Testis (tissue), 3 donors: ENCODE measurements around the gene SMIM22. TPM values are rescaled to one million over a fixed set of nuclear protein-coding genes. Genes with fewer than 3 reads are reported as not detected.

Source experiments
- DNase-seq: peaks from one replicate; pipeline ENCODE4 v3.0.0-alpha.2; 2019
- H3K27ac ChIP-seq, 2 donors: fragments of 200-600 bp; sonication (generic); one replicate each; pipeline ENCODE4 v1.5.1; 2019
- H3K27me3 ChIP-seq: fragments of 200-600 bp; sonication (generic); one replicate; pipeline ENCODE4 v1.5.1; 2019
- H3K36me3 ChIP-seq: fragments of 200-600 bp; sonication (generic); one replicate; pipeline ENCODE4 v1.5.1; 2017; ENCODE audit warnings: low read depth; ENCODE audit errors: missing control alignments
- H3K4me1 ChIP-seq: fragments of 200-600 bp; sonication (generic); one replicate; pipeline ENCODE4 v1.5.1; 2019
- H3K4me3 ChIP-seq, 2 donors: fragments of 200-600 bp; sonication (generic); one replicate each; pipeline ENCODE4 v1.5.1; 2017 to 2019
- H3K9me3 ChIP-seq: fragments of 200-600 bp; sonication (generic); one replicate; pipeline ENCODE4 v1.5.1; 2017
- CTCF ChIP-seq, 3 experiments: fragments of 450-650 bp in 2 of 3; fragments of 200-600 bp in 1 of 3; sonication (generic) in 1 of 3; IDR thresholded peaks; one replicate each; pipeline ENCODE4 v1.5.1; 2016 to 2019; ENCODE audit warnings: antibody characterized with exemption in 3 of 3, mild to moderate bottlenecking in 2 of 3, moderate library complexity in 1 of 3
- POLR2A ChIP-seq: fragments of 450-650 bp; IDR thresholded peaks from one replicate; pipeline ENCODE4 v1.6.1; 2017; ENCODE audit warnings: antibody characterized with exemption, mild to moderate bottlenecking, moderate library complexity
- WGBS, 2 donors: methylation state at CpG; one replicate each; pipeline ENCODE4 v1.1.5; 2018; 5-methylcytosine and 5-hydroxymethylcytosine counted together
- intact Hi-C: fragments of 100-400 bp; cut with DNase I; formaldehyde crosslinking; loops from one replicate; pipeline ENCODE4 v1.15.1; 2023; ENCODE audit warnings: low total_unique reads
- polyA plus RNA-seq: library from polyadenylated mRNA; stranded (reverse); fragments of 350-450 nt; fragmentation: Illumina TruSeq; extraction: RNeasy Lipid Tissue Mini Kit (QIAGEN cat#74804); gene quantifications from one replicate; pipeline ENCODE4 v1.2.3, GENCODE V29; 2014; ENCODE audit warnings: low read depth, low replicate concordance; ENCODE audit not compliant: insufficient read depth
- total RNA-seq, 2 donors: library from RNA; depleted of rRNA; stranded (reverse); fragments of >200 nt; gene quantifications; one replicate each; pipeline ENCODE4 v1.2.3, GENCODE V29; 2016

The SMIM22 gene
- total and polyA plus RNA-seq, 3 donors from 2014 or later = 6.1 to 41.3 (median 9.8) TPM

GRCh38 chr16:4762205-4762604, 33.0 kb upstream of the SMIM22 start:
- no peaks in the 10 kb centered on the region for H3K36me3 ChIP-seq

DNA sequence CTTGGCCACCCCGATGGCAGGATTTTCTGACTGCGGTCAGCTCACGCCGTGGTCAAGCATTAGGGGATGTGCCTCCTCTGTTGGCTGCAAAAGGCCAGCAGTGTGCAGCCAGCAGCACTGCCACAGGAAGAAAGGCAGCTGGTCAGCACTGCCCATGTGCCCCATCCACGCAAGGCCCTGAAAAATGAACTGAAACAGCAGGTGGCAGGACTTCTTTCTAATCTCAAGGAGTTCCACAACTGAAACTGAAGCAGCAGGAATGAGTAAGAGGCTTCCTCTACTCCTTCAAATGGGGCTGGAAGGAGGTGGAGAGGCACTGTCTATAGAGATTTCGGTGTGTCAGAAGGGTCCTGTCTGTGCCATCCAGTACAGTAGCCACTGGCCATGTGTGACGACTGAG, 31.4 kb upstream of the SMIM22 start:
- TF ChIP-seq CTCF (IDR thresholded peaks at IDR 0.05) = no peak
- TF ChIP-seq POLR2A = no peak
- H3K27me3 ChIP-seq = no peaks in the 10 kb centered on the region
- no peak for DNase-seq
- H3K4me1 ChIP-seq = peaks cover 19% of the 10 kb centered on the region
- WGBS, 2 donors = 90% methylated on average over 4 to 7 of the region's 7 CpGs
- H3K27ac ChIP-seq = no peak overlapping the region
- H3K9me3 ChIP-seq = no peaks in the 10 kb centered on the region
- H3K4me3 ChIP-seq = no peak overlapping the region
- H3K36me3 ChIP-seq = no peaks in the 10 kb centered on the region
- intact Hi-C loops = loop anchor here (10.0 kb wide), 1 partner anchor 159 kb away; no protein-coding TSS in a partner anchor

More at GRCh38 chr16:4762205-4762604, 33.0 kb upstream of the SMIM22 start:
- WGBS, 2 donors = 90 to 93% methylated on average over 8 to 9 of the region's 9 CpGs
- H3K27me3 ChIP-seq = no peaks in the 10 kb centered on the region
- no peak for TF ChIP-seq POLR2A
- no peak for TF ChIP-seq CTCF (IDR thresholded peaks at IDR 0.05)
- no peak overlapping the region for H3K27ac ChIP-seq
- no peak overlapping the region for H3K4me3 ChIP-seq
- intact Hi-C loops = loop anchor here (10.0 kb wide), 1 partner anchor 157 kb away; no protein-coding TSS in a partner anchor
- DNase-seq = no peak
- H3K9me3 ChIP-seq = no peaks in the 10 kb centered on the region
- peaks cover 11% of the 10 kb centered on the region for H3K4me1 ChIP-seq

GRCh38 chr16:4765511-4766474, 29.4 kb upstream of the SMIM22 start:
- no peak overlapping the region for H3K27ac ChIP-seq
- intact Hi-C loops = loop anchor here (10.0 kb wide), 1 partner anchor 161 kb away; no protein-coding TSS in a partner anchor
- no peak for TF ChIP-seq CTCF (IDR thresholded peaks at IDR 0.05)
- no peak for TF ChIP-seq POLR2A

DNA sequence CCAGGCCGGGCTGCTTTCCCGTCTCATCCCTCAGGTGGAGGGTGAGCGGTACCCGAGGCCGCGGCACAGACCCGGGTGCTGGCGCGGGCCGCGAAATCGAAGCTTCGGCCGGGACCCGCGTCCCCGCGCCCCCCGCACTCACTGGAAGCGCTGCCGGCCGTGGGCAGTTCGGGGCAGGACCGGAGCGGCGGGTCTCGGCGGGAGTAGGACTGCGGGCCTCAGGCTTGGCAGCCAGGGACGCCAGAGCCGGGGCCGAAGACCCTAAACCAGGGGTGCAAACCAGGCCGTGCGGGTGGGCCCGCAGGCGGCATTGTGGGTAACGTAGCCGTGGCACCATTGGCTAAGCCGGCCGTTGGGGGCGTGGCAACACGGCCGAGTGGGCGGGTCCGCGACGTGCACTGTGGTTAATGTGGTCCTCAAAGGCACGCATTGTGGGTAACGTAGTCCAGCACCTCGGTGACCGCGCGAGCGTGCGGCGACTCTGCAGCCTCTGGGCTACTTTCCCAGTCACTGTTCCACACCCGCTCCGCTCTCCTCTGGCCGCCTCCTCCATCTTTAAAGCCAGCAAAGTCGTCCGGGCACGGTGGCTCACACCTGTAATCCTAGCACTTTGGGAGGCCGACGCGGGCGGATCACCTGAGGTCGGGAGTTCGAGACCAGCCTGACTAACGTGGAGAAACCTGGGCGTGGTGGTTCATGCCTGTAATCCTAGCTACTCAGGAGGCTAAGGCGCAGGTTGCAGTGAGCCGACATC, 28.1 kb upstream of the SMIM22 start, which contains the start of gene ZNF500:
Gene ZNF500 (minus strand): TSS at position 288 of the 754 bp plus-strand sequence. CDS start 1,184 bp downstream, outside the sequence.
- H3K27ac ChIP-seq = peak within 1 kb of the TSS; percentile 87 to 96
- H3K27me3 ChIP-seq = no peaks in the 10 kb centered on the region
- WGBS, 2 donors = 3 to 5% methylated on average over 18 to 63 of the region's 72 CpGs
- no peaks in the 10 kb centered on the region for H3K9me3 ChIP-seq
- H3K36me3 ChIP-seq = no peaks in the 10 kb centered on the region
- H3K4me1 ChIP-seq = peaks cover 19% of the 10 kb centered on the region
- H3K4me3 ChIP-seq = peak within 1 kb of the TSS; percentile 94 to 99
- TF ChIP-seq POLR2A (no peak), CTCF (IDR thresholded peaks at IDR 0.05) (no peak)
- intact Hi-C loops = loop anchor here (10.0 kb wide), 1 partner anchor 162 kb away; no protein-coding TSS in a partner anchor
- DNase-seq = peak; percentile 99

More at GRCh38 chr16:4765511-4766474, 29.4 kb upstream of the SMIM22 start:
- 26 to 59% methylated on average over 7 to 26 of the region's 26 CpGs for WGBS, 2 donors
- no peaks in the 10 kb centered on the region for H3K36me3 ChIP-seq
- peaks cover 19% of the 10 kb centered on the region for H3K4me1 ChIP-seq
- no peaks in the 10 kb centered on the region for H3K27me3 ChIP-seq
- H3K4me3 ChIP-seq = peak overlapping the region; percentile 94 to 99
- DNase-seq = no peak
- no peaks in the 10 kb centered on the region for H3K9me3 ChIP-seq
